Lung (tissue), 12 donors: Measurements from ENCODE around the gene ARHGEF16. TPM values are rescaled to one million over a fixed set of nuclear protein-coding genes. Genes with fewer than 3 reads are reported as not detected.

Source experiments
- ATAC-seq: fragments of 200-7000 bp; cut with Tn5 transposase; one replicate; pipeline ENCODE4 v1.9.1; 2020; ENCODE audit warnings: moderate number of reproducible peaks; ENCODE audit not compliant: insufficient read depth, low FRiP score
- DNase-seq, 3 donors: peaks; one replicate each; pipeline ENCODE4 v3.0.0-alpha.2; 2013 to 2017
- H3K27ac ChIP-seq, 2 donors: one replicate each; pipeline ENCODE4 v1.5.1; 2013; ENCODE audit warnings: mild to moderate bottlenecking in 2 of 2, moderate library complexity in 2 of 2, control low read depth in 1 of 2, inconsistent platforms in 1 of 2, low read depth in 1 of 2, low read length in 1 of 2
- H3K27me3 ChIP-seq, 3 donors: one replicate each; pipeline ENCODE4 v1.5.1; 2013; ENCODE audit warnings: low read length in 2 of 3; ENCODE audit not compliant: control insufficient read depth in 3 of 3, insufficient read depth in 3 of 3
- H3K36me3 ChIP-seq, 4 donors: one replicate each; pipeline ENCODE4 v1.5.1; 2013; ENCODE audit warnings: low read length in 4 of 4, mild to moderate bottlenecking in 1 of 4, moderate library complexity in 1 of 4; ENCODE audit not compliant: control insufficient read depth in 4 of 4, insufficient read depth in 4 of 4
- H3K4me1 ChIP-seq, 5 donors: one replicate each; pipeline ENCODE4 v1.5.1; 2013; ENCODE audit warnings: low read length in 5 of 5, mild to moderate bottlenecking in 2 of 5, moderate library complexity in 1 of 5; ENCODE audit not compliant: control insufficient read depth in 5 of 5, insufficient read depth in 5 of 5
- H3K4me3 ChIP-seq: one replicate; pipeline ENCODE4 v1.5.1; 2013; ENCODE audit warnings: mild to moderate bottlenecking, control low read depth, moderate library complexity
- H3K9ac ChIP-seq, 2 donors: one replicate each; pipeline ENCODE4 v1.5.1; 2013; ENCODE audit warnings: low read length in 2 of 2, control low read depth in 1 of 2; ENCODE audit not compliant: insufficient read depth in 1 of 2
- H3K9me3 ChIP-seq, 4 donors: one replicate each; pipeline ENCODE4 v1.5.1; 2013; ENCODE audit warnings: low read length in 3 of 4, mild to moderate bottlenecking in 1 of 4, moderate library complexity in 1 of 4; ENCODE audit not compliant: control insufficient read depth in 4 of 4, insufficient read depth in 3 of 4
- WGBS, 2 donors: extraction: QIAGEN DNeasy Blood & Tissue Kit; methylation state at CpG; one replicate each; pipeline ENCODE4 v1.1.7; 2013; 5-methylcytosine and 5-hydroxymethylcytosine counted together
- polyA plus RNA-seq, 2 donors: library from polyadenylated mRNA; stranded (reverse); fragments of 200-250 nt; gene quantifications; one replicate each; pipeline ENCODE4 v1.2.1, GENCODE V29; 2013
- total RNA-seq, 2 donors: library from RNA; depleted of rRNA in 1 of 2; stranded (reverse); fragments of >200 nt in 1 of 2; gene quantifications; one replicate each; pipeline ENCODE4 v1.2.1, GENCODE V29; 2014 to 2021
- TF ChIP-seq, protein P1 (sequence below): IDR thresholded peaks from 2 replicates; pipeline ENCODE4 v1.5.1; 2012; ENCODE audit warnings: mild to moderate bottlenecking; ENCODE audit errors: control extremely low read depth, extremely low read depth
- donor health status: control.
- donor health status: control.
- donor health status: Bipolar disorder and iron deficiency.
- donor health status: healthy.
- donor health status: DM: yes; HTN: yes; CAD: no.

ARHGEF16 gene
- total and polyA plus RNA-seq, 4 donors = 6.5 to 14.8 (median 9.8) TPM

DNA sequence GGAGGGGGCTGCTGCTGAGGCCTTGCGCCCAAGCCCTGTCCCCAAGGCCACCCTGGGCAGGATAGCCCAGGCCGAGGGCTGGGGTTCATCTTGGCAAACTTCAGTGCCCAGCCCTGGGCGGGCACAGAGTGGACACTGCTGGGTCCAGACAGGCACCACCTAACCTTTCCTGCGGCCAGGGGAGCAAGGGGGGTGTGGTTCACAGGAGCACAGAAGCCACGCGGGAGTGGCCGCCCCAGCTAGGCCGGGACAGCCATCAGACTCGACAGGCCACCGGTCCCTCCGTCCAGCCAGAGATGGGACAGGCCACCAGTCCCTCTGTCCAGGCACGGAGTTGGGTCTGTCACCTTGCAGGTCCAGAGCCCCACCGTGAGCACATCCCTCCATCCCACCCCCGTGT, 28.9 kb downstream of the ARHGEF16 start:
- H3K4me3 ChIP-seq = no peak overlapping the region
- no peak for DNase-seq
- H3K36me3 ChIP-seq = peaks cover 0 to 5% (median under 1%) of the 10 kb centered on the region in 4 donors
- TF ChIP-seq, protein P1, sequence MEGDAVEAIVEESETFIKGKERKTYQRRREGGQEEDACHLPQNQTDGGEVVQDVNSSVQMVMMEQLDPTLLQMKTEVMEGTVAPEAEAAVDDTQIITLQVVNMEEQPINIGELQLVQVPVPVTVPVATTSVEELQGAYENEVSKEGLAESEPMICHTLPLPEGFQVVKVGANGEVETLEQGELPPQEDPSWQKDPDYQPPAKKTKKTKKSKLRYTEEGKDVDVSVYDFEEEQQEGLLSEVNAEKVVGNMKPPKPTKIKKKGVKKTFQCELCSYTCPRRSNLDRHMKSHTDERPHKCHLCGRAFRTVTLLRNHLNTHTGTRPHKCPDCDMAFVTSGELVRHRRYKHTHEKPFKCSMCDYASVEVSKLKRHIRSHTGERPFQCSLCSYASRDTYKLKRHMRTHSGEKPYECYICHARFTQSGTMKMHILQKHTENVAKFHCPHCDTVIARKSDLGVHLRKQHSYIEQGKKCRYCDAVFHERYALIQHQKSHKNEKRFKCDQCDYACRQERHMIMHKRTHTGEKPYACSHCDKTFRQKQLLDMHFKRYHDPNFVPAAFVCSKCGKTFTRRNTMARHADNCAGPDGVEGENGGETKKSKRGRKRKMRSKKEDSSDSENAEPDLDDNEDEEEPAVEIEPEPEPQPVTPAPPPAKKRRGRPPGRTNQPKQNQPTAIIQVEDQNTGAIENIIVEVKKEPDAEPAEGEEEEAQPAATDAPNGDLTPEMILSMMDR = no peak
- no peak overlapping the region for H3K9ac ChIP-seq
- H3K27ac ChIP-seq = no peak overlapping the region
- WGBS, 2 donors = 73 to 79% methylated on average over 13 to 14 of the region's 14 CpGs
- ATAC-seq = no peak
- H3K9me3 ChIP-seq = peaks cover 0 to 3% (median 0%) of the 10 kb centered on the region in 4 donors
- no peaks in the 10 kb centered on the region for H3K4me1 ChIP-seq
- H3K27me3 ChIP-seq = no peaks in the 10 kb centered on the region

DNA sequence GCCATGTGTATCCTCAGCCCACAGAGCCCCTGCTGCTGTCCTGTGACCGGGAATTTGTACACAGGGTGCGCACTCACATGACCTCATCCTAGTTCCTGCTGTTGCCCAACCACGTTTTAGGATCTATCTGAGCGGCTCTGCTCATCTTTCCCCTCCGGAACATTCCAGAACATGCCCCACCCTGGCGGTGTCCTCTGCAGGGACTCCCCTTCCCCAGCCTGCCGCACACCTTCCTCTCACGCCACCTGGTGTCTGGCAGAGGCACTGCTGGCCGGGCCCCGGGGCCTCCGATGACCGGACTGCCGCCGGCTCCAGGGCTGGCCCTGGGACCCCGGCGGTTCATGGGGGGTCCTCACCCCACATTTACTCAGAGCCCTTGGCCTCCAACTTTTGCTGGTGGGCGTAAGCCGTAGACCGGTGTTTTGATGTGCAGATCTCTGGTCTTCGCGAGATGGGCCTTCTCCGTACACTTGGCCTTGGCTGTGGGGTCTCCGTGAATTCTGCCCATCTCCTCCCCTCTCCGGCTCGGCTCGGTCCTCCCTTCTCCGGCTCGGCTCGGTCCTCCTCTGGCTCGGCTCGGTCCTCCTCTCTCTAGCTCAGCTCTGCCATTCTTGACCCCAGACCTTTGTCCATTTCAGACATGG, 29.5 kb downstream of the ARHGEF16 start:
- WGBS, 2 donors = 43 to 48% methylated on average over 31 of the region's 31 CpGs
- ATAC-seq (no peak), DNase-seq (peak in 2 of 3 donors; percentile 33 to 41)
- H3K36me3 ChIP-seq = peaks cover 0 to 10% (median 4%) of the 10 kb centered on the region in 4 donors
- H3K4me1 ChIP-seq = no peaks in the 10 kb centered on the region
- no peaks in the 10 kb centered on the region for H3K27me3 ChIP-seq
- H3K27ac ChIP-seq = no peak overlapping the region
- H3K4me3 ChIP-seq = no peak overlapping the region
- H3K9me3 ChIP-seq = peaks cover 0 to 3% (median 0%) of the 10 kb centered on the region in 4 donors
- no peak overlapping the region for H3K9ac ChIP-seq
- TF ChIP-seq, protein P1 = peak; percentile 38

DNA sequence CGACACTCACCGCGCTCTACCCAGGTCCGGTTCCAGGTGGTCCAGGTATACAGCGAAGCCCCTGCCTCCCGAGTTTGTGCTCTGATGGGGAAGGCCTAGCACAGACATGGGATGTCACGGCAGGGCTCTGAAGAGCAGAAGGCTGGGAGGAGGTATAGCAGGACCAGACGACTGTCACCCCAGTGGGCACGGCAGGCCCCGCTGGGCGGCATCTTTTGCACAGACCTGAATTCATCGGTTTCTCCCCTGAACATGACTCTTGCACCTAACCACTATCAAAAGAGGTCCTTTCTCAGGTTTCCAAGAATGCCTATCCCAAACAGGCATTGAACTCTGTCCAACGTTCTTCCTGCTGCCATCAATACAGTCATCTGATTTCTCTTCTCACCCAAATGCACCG, 30.6 kb downstream of the ARHGEF16 start:
- TF ChIP-seq, protein P1 = no peak
- H3K27me3 ChIP-seq = no peaks in the 10 kb centered on the region
- no peak overlapping the region for H3K4me3 ChIP-seq
- no peak overlapping the region for H3K27ac ChIP-seq
- H3K36me3 ChIP-seq = peaks cover 0 to 20% (median 6%) of the 10 kb centered on the region in 4 donors
- no peak overlapping the region for H3K9ac ChIP-seq
- DNase-seq (no peak), ATAC-seq (no peak)
- WGBS, 2 donors = 93 to 96% methylated on average over 14 of the region's 14 CpGs
- no peaks in the 10 kb centered on the region for H3K4me1 ChIP-seq
- peaks cover 0 to 3% (median 0%) of the 10 kb centered on the region in 4 donors for H3K9me3 ChIP-seq
